NCI-H748 treated with DMSO at 0.1 percent for 48 hours (cell line): ENCODE measurements around the gene PIK3CB.
A peak's percentile ranks its signal among the peaks of the same experiment; 100 is the strongest.
"Not testable (repeated sequence)": the region's sequence is repeated elsewhere in the genome, so short reads cannot be mapped to it uniquely, and the experiment has no call there.

Experiments used
- DNase-seq: peaks from one replicate; lab custom pipeline; 2025; lab: John Stamatoyannopoulos, UW

PIK3CB gene

GRCh38 chr3:138608322-138609135 is 226.2 kb downstream of the PIK3CB start, which contains the start of gene FAIM:
TSS of gene FAIM (plus strand) at chr3:138608771. CDS start at chr3:138619727, 10,956 bp downstream.
- DNase-seq, result peak; percentile 22

GRCh38 chr3:138604106-138604595 is 230.6 kb downstream of the PIK3CB start:
- not testable (repeated sequence) for DNase-seq
